ENCODE data around the gene SDCCAG8.

Gene SDCCAG8

GRCh38 chr1:243266231-243266630, 10.4 kb downstream of the SDCCAG8 start:
- no peak for TF ChIP-seq LEF1 (IDR thresholded peaks at IDR 0.05; ENCODE audit: borderline replicate concordance)
- no peak for TF ChIP-seq BHLHE40 (IDR thresholded peaks at IDR 0.05; ENCODE audit: borderline replicate concordance)
- TF ChIP-seq FOXK2 (IDR thresholded peaks at IDR 0.05): no peak

GRCh38 chr1:243267471-243267880, 11.6 kb downstream of the SDCCAG8 start:
- TF ChIP-seq FOXM1 (IDR thresholded peaks at IDR 0.05; ENCODE audit: borderline replicate concordance) (no peak), SP1 (IDR thresholded peaks at IDR 0.05) (no peak), ZNF384 (IDR thresholded peaks at IDR 0.05) (no peak), HDGF (IDR thresholded peaks at IDR 0.05; ENCODE audit: borderline replicate concordance) (no peak), NFRKB (IDR thresholded peaks at IDR 0.05) (no peak), FOXK2 (IDR thresholded peaks at IDR 0.05) (no peak), ELF4 (IDR thresholded peaks at IDR 0.05) (no peak), L3MBTL2 (conservative IDR thresholded peaks at IDR 0.05) (no peak), TARDBP (IDR thresholded peaks at IDR 0.05) (no peak), CTBP1 (IDR thresholded peaks at IDR 0.05; ENCODE audit: borderline replicate concordance) (no peak), BHLHE40 (IDR thresholded peaks at IDR 0.05; ENCODE audit: borderline replicate concordance) (no peak), SUZ12 (IDR thresholded peaks at IDR 0.05) (no peak), FOXA1 (IDR thresholded peaks at IDR 0.05) (no peak), PKNOX1 (IDR thresholded peaks at IDR 0.05) (no peak), LEF1 (IDR thresholded peaks at IDR 0.05; ENCODE audit: borderline replicate concordance) (no peak)
- CTCF ChIA-PET: no interaction called here
- no peak for DNase-seq (ENCODE audit: extremely low spot score)
- POLR2A ChIA-PET: interaction anchor here (1.9 kb wide), 1 partner anchor 12 kb away, joined by 7 read pairs; the partner anchor contains the start of gene SDCCAG8

More at GRCh38 chr1:243266231-243266630, 10.4 kb downstream of the SDCCAG8 start:
- DNase-seq (ENCODE audit: extremely low spot score): no peak
- ChIA-PET CTCF (no interaction called here), POLR2A (interaction anchor here (2.6 kb wide), 1 partner anchor 11 kb away, joined by 10 read pairs; the partner anchor contains the start of genes CEP170 and SDCCAG8)

GRCh38 chr1:243267914-243268653, 12.2 kb downstream of the SDCCAG8 start:
- no peak for DNase-seq (ENCODE audit: extremely low spot score)
- TF ChIP-seq TARDBP (IDR thresholded peaks at IDR 0.05) (no peak), LEF1 (IDR thresholded peaks at IDR 0.05; ENCODE audit: borderline replicate concordance) (no peak), HDGF (IDR thresholded peaks at IDR 0.05; ENCODE audit: borderline replicate concordance) (no peak), FOXA1 (IDR thresholded peaks at IDR 0.05) (no peak), BHLHE40 (IDR thresholded peaks at IDR 0.05; ENCODE audit: borderline replicate concordance) (no peak), FOXK2 (IDR thresholded peaks at IDR 0.05) (no peak), SP1 (IDR thresholded peaks at IDR 0.05) (no peak), ELF4 (IDR thresholded peaks at IDR 0.05) (no peak), CTBP1 (IDR thresholded peaks at IDR 0.05; ENCODE audit: borderline replicate concordance) (no peak), ZNF384 (IDR thresholded peaks at IDR 0.05) (no peak), SUZ12 (IDR thresholded peaks at IDR 0.05) (no peak), NFRKB (IDR thresholded peaks at IDR 0.05) (no peak), ARNT (IDR thresholded peaks at IDR 0.05) (no peak), PKNOX1 (IDR thresholded peaks at IDR 0.05) (no peak), L3MBTL2 (conservative IDR thresholded peaks at IDR 0.05) (no peak), FOXM1 (IDR thresholded peaks at IDR 0.05; ENCODE audit: borderline replicate concordance) (no peak)
- CTCF ChIA-PET: no interaction called here
- POLR2A ChIA-PET: interaction anchor here (1.9 kb wide), 1 partner anchor 12 kb away, joined by 7 read pairs; the partner anchor contains the start of gene SDCCAG8

GRCh38 chr1:243268751-243269460, 13.1 kb downstream of the SDCCAG8 start:
- TF ChIP-seq TARDBP (IDR thresholded peaks at IDR 0.05) (no peak), HDGF (IDR thresholded peaks at IDR 0.05; ENCODE audit: borderline replicate concordance) (no peak), NFRKB (IDR thresholded peaks at IDR 0.05) (no peak), SUZ12 (IDR thresholded peaks at IDR 0.05) (no peak), ZNF384 (IDR thresholded peaks at IDR 0.05) (no peak), CTBP1 (IDR thresholded peaks at IDR 0.05; ENCODE audit: borderline replicate concordance) (no peak), PKNOX1 (IDR thresholded peaks at IDR 0.05) (no peak), FOXK2 (IDR thresholded peaks at IDR 0.05) (no peak)
- CTCF ChIA-PET: no interaction called here
- POLR2A ChIA-PET: interaction anchor here (1.4 kb wide), 1 partner anchor 13 kb away, joined by 7 read pairs; the partner anchor contains the start of gene SDCCAG8
- no peak for DNase-seq (ENCODE audit: extremely low spot score)

- CTCF ChIA-PET: interaction anchor here (0.6 kb wide), 1 partner anchor 11 kb away, joined by 3 read pairs; no protein-coding TSS in a partner anchor
- POLR2A ChIA-PET: interaction anchor here (1.4 kb wide), 1 partner anchor 14 kb away, joined by 7 read pairs; the partner anchor contains the start of gene SDCCAG8
- no peak for TF ChIP-seq NFRKB (IDR thresholded peaks at IDR 0.05)
- no peak for TF ChIP-seq LEF1 (IDR thresholded peaks at IDR 0.05; ENCODE audit: borderline replicate concordance)
- DNase-seq (ENCODE audit: extremely low spot score): no peak
Observed at GRCh38 chr1:243269461-243269801, 13.6 kb downstream of the SDCCAG8 start.
